ENCODE data around the gene KCNJ16.

- no peak for TF ChIP-seq EP300 (IDR thresholded peaks at IDR 0.05; ENCODE audit: borderline replicate concordance)
- TF ChIP-seq FOXM1 (IDR thresholded peaks at IDR 0.05; ENCODE audit: borderline replicate concordance, low read depth) = no peak
- TF ChIP-seq NFIC (IDR thresholded peaks at IDR 0.05) = no peak
- TF ChIP-seq TAF1 (IDR thresholded peaks at IDR 0.05; ENCODE audit: low read depth) = no peak
- no peak for TF ChIP-seq REST (IDR thresholded peaks at IDR 0.05; ENCODE audit: low read depth)
Observed at GRCh38 chr17:70138291-70138865, 63.4 kb downstream of the KCNJ16 start.
